GM19351 (cell line): ENCODE measurements around the gene LYPD8.

Experiments used
- ATAC-seq: cut with Tn5 transposase; IDR thresholded peaks from one replicate; pipeline ENCODE4 v1.9.1; 2021; ENCODE audit warnings: mild to moderate bottlenecking, moderate library complexity; ENCODE audit not compliant: unreplicated experiment

The LYPD8 gene

GRCh38 chr1:248758352-248758751 is 2.8 kb upstream of the LYPD8 start:
- no peak for ATAC-seq

- ATAC-seq, result no peak
These were observed 2.2 kb upstream of the LYPD8 start for GRCh38 chr1:248757784-248758195.

- ATAC-seq, result no peak
These were observed 1.1 kb upstream of the LYPD8 start for GRCh38 chr1:248756636-248757035.

- ATAC-seq, result no peak
These were observed 592 bp upstream of the LYPD8 start for GRCh38 chr1:248756151-248756550.

- no peak for ATAC-seq
These were observed 1.8 kb downstream of the LYPD8 start for GRCh38 chr1:248753708-248754280.

GRCh38 chr1:248753029-248753594 is 2.4 kb downstream of the LYPD8 start:
- no peak for ATAC-seq

GRCh38 chr1:248752161-248753028 is 3.2 kb downstream of the LYPD8 start:
- no peak for ATAC-seq

- ATAC-seq, result no peak
These were observed 3.9 kb downstream of the LYPD8 start for GRCh38 chr1:248751635-248752034.

- no peak for ATAC-seq
These were observed 4.4 kb downstream of the LYPD8 start for GRCh38 chr1:248751142-248751541.

- ATAC-seq, result no peak
These were observed 5.1 kb downstream of the LYPD8 start for GRCh38 chr1:248750496-248750895.

- no peak for ATAC-seq
These were observed 7.3 kb downstream of the LYPD8 start for GRCh38 chr1:248748211-248748610.

GRCh38 chr1:248740876-248741275 is 14.7 kb downstream of the LYPD8 start:
- no peak for ATAC-seq

- ATAC-seq, result no peak
These were observed 15.9 kb downstream of the LYPD8 start for GRCh38 chr1:248739572-248740205.

- ATAC-seq, result no peak
These were observed 18.1 kb downstream of the LYPD8 start for GRCh38 chr1:248737457-248737856.

- no peak for ATAC-seq
These were observed 18.6 kb downstream of the LYPD8 start for GRCh38 chr1:248736977-248737376.

- no peak for ATAC-seq
These were observed 22.0 kb downstream of the LYPD8 start for GRCh38 chr1:248733566-248733965.

GRCh38 chr1:248730507-248731335 is 24.8 kb downstream of the LYPD8 start:
- no peak for ATAC-seq

- ATAC-seq, result no peak
These were observed 41.3 kb downstream of the LYPD8 start for GRCh38 chr1:248714248-248714647.

GRCh38 chr1:248710305-248710900 is 45.2 kb downstream of the LYPD8 start:
- no peak for ATAC-seq

GRCh38 chr1:248704606-248705005 is 51.0 kb downstream of the LYPD8 start:
- ATAC-seq, result no peak
